ENCODE data around the gene BNC2.

BNC2 gene

GRCh38 chr9:16396389-16396788 lies 474.1 kb downstream of the BNC2 start:
- no peak for DNase-seq

DNA sequence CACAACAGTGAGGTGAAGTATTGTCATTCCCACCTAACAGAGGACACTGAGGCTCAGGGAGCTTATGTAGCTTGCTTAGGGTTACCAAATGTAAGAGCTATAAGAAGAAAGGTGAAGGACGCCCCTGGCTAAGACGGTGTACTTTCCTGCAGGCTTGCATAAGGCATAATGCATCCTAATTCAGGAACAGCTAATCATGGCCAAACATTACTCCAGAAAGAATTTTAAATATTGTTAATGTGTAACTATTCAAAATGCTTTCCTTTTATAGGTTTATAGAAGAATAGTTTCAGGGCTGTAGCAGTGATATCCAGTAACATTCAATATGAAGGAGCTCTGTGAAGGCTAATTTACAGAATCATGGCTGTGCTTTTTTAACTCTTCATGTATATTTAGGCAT lies 479.1 kb downstream of the BNC2 start:
- DNase-seq, result no peak

- no peak for DNase-seq
Measured at GRCh38 chr9:16387382-16387781, 483.1 kb downstream of the BNC2 start.

DNA sequence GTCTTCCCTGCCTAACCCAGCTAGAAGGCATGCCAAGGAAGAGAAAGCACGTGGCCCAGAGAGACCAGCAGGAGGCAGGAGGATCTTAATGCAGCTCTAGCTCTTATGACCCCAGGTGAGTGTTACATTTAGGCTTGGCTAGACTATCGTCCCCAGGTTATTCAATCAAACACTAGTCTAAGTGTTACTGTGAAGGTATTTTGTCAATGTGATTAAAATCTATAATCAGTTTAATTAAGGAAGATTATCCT lies 483.7 kb downstream of the BNC2 start:
- DNase-seq, result no peak

DNA sequence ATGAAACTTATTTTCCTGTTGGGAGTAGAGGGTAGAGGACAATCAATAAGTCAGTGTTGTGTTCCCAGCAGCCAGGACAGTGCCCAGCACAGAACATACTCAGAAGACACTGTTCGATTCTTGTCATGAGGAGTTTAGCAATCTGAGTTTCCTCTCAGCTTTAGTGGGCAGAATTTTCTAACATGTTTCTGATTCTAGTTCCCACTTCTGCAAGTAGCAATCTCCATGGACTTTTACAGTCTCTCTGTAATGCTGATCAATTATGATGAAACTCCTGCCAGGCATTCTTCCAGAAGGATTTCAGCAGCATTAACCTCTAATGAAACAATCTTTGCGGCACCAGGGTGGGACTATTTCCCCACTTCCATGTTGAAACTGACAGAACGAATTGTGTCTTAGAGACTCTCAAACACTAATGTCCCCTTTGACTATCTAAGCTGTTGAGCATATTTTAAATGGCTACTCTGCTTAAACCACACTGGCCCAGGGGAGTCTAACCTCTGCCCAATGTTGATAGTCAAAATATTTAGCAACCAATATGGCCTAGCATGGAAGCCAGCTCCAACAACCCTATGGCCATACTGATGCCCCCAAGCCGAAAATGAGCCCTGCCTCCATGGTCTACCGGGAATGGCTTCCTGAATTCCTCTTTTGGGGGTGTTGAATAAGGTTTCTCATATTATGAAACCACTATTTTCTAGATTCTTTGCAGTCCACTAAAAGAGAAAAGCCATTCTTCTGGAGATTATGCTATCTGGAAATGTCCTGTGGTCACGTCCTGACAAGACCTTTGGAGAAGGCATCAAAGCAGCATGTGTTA lies 484.3 kb downstream of the BNC2 start:
- no peak for DNase-seq

GRCh38 chr9:16385590-16385989 lies 484.9 kb downstream of the BNC2 start:
- no peak for DNase-seq

DNA sequence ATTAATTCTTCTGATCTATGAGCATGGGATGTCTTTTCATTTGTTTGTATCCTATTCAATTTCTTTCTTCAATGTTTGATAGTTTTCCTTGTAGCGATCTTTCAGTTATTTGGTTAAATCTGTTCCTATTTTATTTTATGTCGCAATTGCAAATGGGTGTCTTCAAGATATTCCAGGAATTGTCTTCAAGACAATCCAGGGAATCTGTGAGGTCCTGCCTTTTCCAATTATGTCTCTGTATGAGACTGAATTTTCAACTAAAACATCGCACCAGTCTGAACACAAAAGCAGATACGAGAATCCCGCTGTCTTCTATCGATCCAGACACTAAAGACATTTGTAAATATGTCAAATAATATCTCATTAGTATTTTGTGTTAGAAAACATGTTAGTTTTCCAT lies 485.5 kb downstream of the BNC2 start:
- DNase-seq, result no peak

GRCh38 chr9:16377311-16377710 lies 493.2 kb downstream of the BNC2 start:
- no peak for DNase-seq

GRCh38 chr9:16371306-16371705 lies 499.2 kb downstream of the BNC2 start:
- no peak for DNase-seq

- DNase-seq, result no peak
Measured at GRCh38 chr9:16370647-16371046, 499.8 kb downstream of the BNC2 start.

- DNase-seq, result no peak
Measured at GRCh38 chr9:16369427-16369826, 501.0 kb downstream of the BNC2 start.

GRCh38 chr9:16368237-16369087 lies 502.0 kb downstream of the BNC2 start:
- DNase-seq, result no peak

GRCh38 chr9:16367605-16368231 lies 502.8 kb downstream of the BNC2 start:
- DNase-seq, result no peak

GRCh38 chr9:16364347-16364746 lies 506.1 kb downstream of the BNC2 start:
- DNase-seq, result no peak

DNA sequence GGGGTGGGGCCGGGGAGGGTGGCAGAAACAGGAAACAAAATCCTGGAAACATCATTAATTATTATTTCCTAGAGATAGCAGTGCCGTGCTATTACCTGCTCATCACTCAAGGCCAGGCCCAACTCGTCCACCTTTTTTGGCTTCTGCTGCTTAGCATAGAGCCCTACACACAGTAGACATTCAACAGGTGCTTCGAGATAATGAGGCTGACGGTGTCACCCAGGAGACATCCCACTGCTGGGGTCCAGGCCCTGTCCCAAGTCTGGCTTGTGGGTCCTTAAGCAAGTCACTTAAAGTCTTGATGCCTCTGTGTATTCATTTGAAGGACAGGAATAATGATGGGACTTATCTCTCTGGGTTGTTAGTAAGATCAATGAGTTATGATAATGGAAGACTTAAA lies 506.6 kb downstream of the BNC2 start:
- no peak for DNase-seq

GRCh38 chr9:16363073-16363781 lies 507.2 kb downstream of the BNC2 start:
- DNase-seq, result no peak

GRCh38 chr9:16361939-16362338 lies 508.5 kb downstream of the BNC2 start:
- DNase-seq, result no peak

GRCh38 chr9:16361118-16361517 lies 509.4 kb downstream of the BNC2 start:
- DNase-seq, result no peak

- DNase-seq, result no peak
Measured at GRCh38 chr9:16360247-16360646, 510.2 kb downstream of the BNC2 start.

Measured in cortex of kidney (tissue), 1 donor.